T-cell (primary cell): ENCODE measurements around the gene ANKIB1. TPM values are rescaled to one million over a fixed set of nuclear protein-coding genes. Genes with fewer than 3 reads are reported as not detected.

Source experiments
- ATAC-seq, 4 experiments: fragments of 200-7000 bp in 3 of 4; fragments of 150-1000 bp in 1 of 4; cut with Tn5 transposase; replicated peaks in 1 of 4; 1 replicate in 3 of 4; 2 replicates in 1 of 4; pipeline ENCODE4 v1.10.0; 2021; ENCODE audit warnings: moderate library complexity in 3 of 4, mild to moderate bottlenecking in 2 of 4, moderate number of reproducible peaks in 1 of 4
- CTCF ChIA-PET, 2 donors: fragments of 300-600 bp; sonication (Branson Sonifier 250); formaldehyde crosslinking; loops; one replicate each; lab custom pipeline; 2022; ENCODE audit warnings: antibody characterized with exemption in 2 of 2; lab: Charles Lee
- POLR2A ChIA-PET, 2 donors: fragments of 300-600 bp; sonication (Branson Sonifier 250); formaldehyde crosslinking; loops; one replicate each; lab custom pipeline; 2022; ENCODE audit warnings: antibody characterized with exemption in 2 of 2; lab: Charles Lee
- DNase-seq, 35 experiments: peaks; one replicate each; pipeline versions ENCODE4 v3.0.0 to v3.0.0-alpha.2; 2013 to 2023
- H3K27ac ChIP-seq: one replicate; pipeline ENCODE4 v1.5.1; 2013; ENCODE audit warnings: low read length
- H3K27me3 ChIP-seq, 2 experiments: replicated peaks in 1 of 2; 1 replicate in 1 of 2; 2 replicates in 1 of 2; pipeline versions ENCODE4 v1.6.1 to v1.7.0; 2013; ENCODE audit warnings: low read length in 1 of 2, mixed read lengths in 1 of 2; ENCODE audit not compliant: control insufficient read depth in 2 of 2, insufficient read depth in 2 of 2; ENCODE audit errors: extremely low read depth in 1 of 2
- H3K36me3 ChIP-seq, 2 donors: 1 replicate in 1 of 2; 2 replicates in 1 of 2; pipeline versions ENCODE4 v1.6.1 to v1.7.0; 2013; ENCODE audit warnings: low read length in 1 of 2; ENCODE audit not compliant: control insufficient read depth in 2 of 2, insufficient read depth in 1 of 2; ENCODE audit errors: extremely low read depth in 1 of 2
- H3K4me1 ChIP-seq, 2 experiments: 1 replicate in 1 of 2; 2 replicates in 1 of 2; pipeline versions ENCODE4 v1.6.1 to v1.7.0; 2013; ENCODE audit warnings: low read length in 2 of 2, mixed read lengths in 1 of 2; ENCODE audit not compliant: insufficient read depth in 2 of 2, control insufficient read depth in 1 of 2; ENCODE audit errors: extremely low read depth in 1 of 2
- H3K4me3 ChIP-seq, 2 donors: 1 replicate in 1 of 2; 2 replicates in 1 of 2; pipeline versions ENCODE4 v1.5.1 to v1.7.0; 2013; ENCODE audit warnings: mild to moderate bottlenecking in 2 of 2, low read length in 1 of 2, moderate library complexity in 1 of 2; ENCODE audit not compliant: control insufficient read depth in 1 of 2; ENCODE audit errors: extremely low read depth in 1 of 2
- H3K9me3 ChIP-seq: 2 replicates; pipeline ENCODE4 v1.7.0; 2013
- H3K27ac Mint-ChIP-seq, 2 donors: one replicate each; pipeline ENCODE4 v1.8.0; 2020 to 2021; ENCODE audit warnings: mild to moderate bottlenecking in 2 of 2, mixed read lengths in 2 of 2
- H3K27me3 Mint-ChIP-seq, 2 donors: one replicate each; pipeline ENCODE4 v1.8.0; 2021 to 2022; ENCODE audit warnings: mixed read lengths in 2 of 2
- H3K36me3 Mint-ChIP-seq: one replicate; pipeline ENCODE4 v1.8.0; 2021; ENCODE audit warnings: mixed read lengths
- H3K4me1 Mint-ChIP-seq, 3 donors: one replicate each; pipeline ENCODE4 v1.8.0; 2020 to 2022; ENCODE audit warnings: mixed read lengths in 3 of 3, mild to moderate bottlenecking in 1 of 3
- H3K4me3 Mint-ChIP-seq, 3 donors: one replicate each; pipeline ENCODE4 v1.8.0; 2020 to 2022; ENCODE audit warnings: mild to moderate bottlenecking in 3 of 3, mixed read lengths in 3 of 3, moderate library complexity in 3 of 3
- H3K9me3 Mint-ChIP-seq, 3 donors: one replicate each; pipeline ENCODE4 v1.8.0; 2020 to 2022; ENCODE audit warnings: mixed read lengths in 3 of 3
- WGBS: methylation state at CpG from one replicate; pipeline ENCODE4 v1.1.5; 2013; ENCODE audit warnings: missing lambda C conversion rate; ENCODE audit not compliant: insufficient coverage; 5-methylcytosine and 5-hydroxymethylcytosine counted together
- total RNA-seq, 35 experiments: library from RNA in 6 of 35; stranded (reverse) in 6 of 35; fragments of 120-200 nt in 1 of 35; gene quantifications; one replicate each; pipeline versions ENCODE4 v1.2.1 to v1.2.4 and lab custom pipeline; 2013 to 2026

Gene ANKIB1
- total RNA-seq, 5 donors from 2014 or later (not counting 1 experiment from before 2014, with no cell fraction given), result 59.8 to 86.0 (median 62.5) TPM

- Histone ChIP-seq H3K9me3 (peaks cover 2% of the 10 kb centered on the region), H3K4me3 (no peak overlapping the region), H3K27ac (no peak overlapping the region), H3K36me3 (no peaks in the 10 kb centered on the region), H3K4me1 (no peaks in the 10 kb centered on the region), H3K27me3 (no peaks in the 10 kb centered on the region)
- H3K4me1 Mint-ChIP-seq, result peaks cover 0 to 4% (median 0%) of the 10 kb centered on the region in 3 donors
- ATAC-seq, result no peak
- H3K27ac Mint-ChIP-seq, result no peak overlapping the region
- CTCF ChIA-PET, result interaction anchor here in 1 of 2 donors (0.5 kb wide), 2 partner anchors 255 to 290 kb away, joined by 3 read pairs; no protein-coding TSS in a partner anchor
- POLR2A ChIA-PET, result interaction anchor here (0.5 to 1.0 kb wide), 2 partner anchors 9 to 447 kb away, joined by 3 to 6 read pairs; no protein-coding TSS in a partner anchor
- H3K9me3 Mint-ChIP-seq, result peaks cover 0 to 4% (median 0%) of the 10 kb centered on the region in 3 donors
- DNase-seq, result no peak
- WGBS, result 86% methylated on average over 1 of the region's 2 CpGs
- H3K4me3 Mint-ChIP-seq, result no peak overlapping the region
- no peaks in the 10 kb centered on the region for H3K27me3 Mint-ChIP-seq
- peaks cover 40% of the 10 kb centered on the region for H3K36me3 Mint-ChIP-seq
Measured at GRCh38 chr7:92336662-92337340, 91.0 kb downstream of the ANKIB1 start.

DNA sequence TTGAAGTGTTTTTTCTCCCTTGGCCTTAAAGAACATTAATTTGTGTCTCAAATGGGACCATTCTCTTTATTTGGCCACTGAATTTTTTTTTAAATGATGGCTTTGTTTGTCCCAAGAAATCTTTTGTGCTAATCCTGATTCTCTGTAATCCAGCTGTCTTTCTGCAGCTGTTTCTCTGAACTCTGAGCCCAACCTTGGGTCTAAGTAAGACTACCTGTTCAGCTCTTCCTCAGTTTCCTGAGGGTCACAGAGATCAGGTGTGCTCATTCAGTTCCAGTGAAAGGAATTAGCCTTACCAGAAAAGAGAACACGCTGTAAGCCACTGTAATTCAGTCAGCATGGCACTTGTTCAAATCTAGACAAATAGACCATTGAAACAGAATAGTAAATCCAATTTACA lies 94.2 kb downstream of the ANKIB1 start:
- H3K36me3 Mint-ChIP-seq, result peaks cover 38% of the 10 kb centered on the region
- ChIA-PET POLR2A (no interaction called here), CTCF (no interaction called here)
- H3K27me3 Mint-ChIP-seq, result no peaks in the 10 kb centered on the region
- no peaks in the 10 kb centered on the region for H3K9me3 ChIP-seq
- no peaks in the 10 kb centered on the region for H3K4me1 ChIP-seq
- no peak overlapping the region for H3K4me3 Mint-ChIP-seq
- H3K4me1 Mint-ChIP-seq, result peaks cover 0 to 4% (median 0%) of the 10 kb centered on the region in 3 donors
- H3K27ac Mint-ChIP-seq, result no peak overlapping the region
- no CpG with 5 or more reads among the region's 1 CpG for WGBS
- no peak for ATAC-seq
- DNase-seq, result no peak
- no peak overlapping the region for H3K27ac ChIP-seq
- peaks cover 0 to 4% (median 0%) of the 10 kb centered on the region in 3 donors for H3K9me3 Mint-ChIP-seq
- no peak overlapping the region for H3K4me3 ChIP-seq
- H3K27me3 ChIP-seq, result no peaks in the 10 kb centered on the region
- H3K36me3 ChIP-seq, result peaks cover 0 to 4% of the 10 kb centered on the region in 2 donors

DNA sequence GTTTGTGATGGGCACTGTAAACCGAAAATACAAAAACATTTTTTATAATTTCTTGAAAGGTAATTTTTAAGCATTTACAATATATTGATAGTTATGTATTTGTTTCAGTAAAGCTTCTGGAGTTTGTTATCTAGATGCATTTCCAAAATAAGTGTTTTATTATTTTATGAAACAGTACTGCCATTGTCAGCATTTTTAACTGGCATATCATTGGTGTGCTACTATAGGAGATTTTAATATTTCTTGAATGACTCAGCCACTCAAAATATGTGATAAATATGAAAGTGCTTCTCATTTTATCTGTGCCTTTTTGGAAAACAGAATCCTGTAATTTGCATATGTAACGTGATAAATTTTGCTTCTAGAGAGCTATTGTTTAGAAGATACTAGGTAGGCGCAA lies 97.9 kb downstream of the ANKIB1 start:
- WGBS, result 100% methylated on average over 2 of the region's 3 CpGs
- DNase-seq, result no peak

GRCh38 chr7:92352009-92352408 lies 106.2 kb downstream of the ANKIB1 start:
- ChIA-PET POLR2A (no interaction called here), CTCF (no interaction called here)
- Mint-ChIP-seq H3K9me3 (no peaks in the 10 kb centered on the region), H3K4me1 (no peaks in the 10 kb centered on the region), H3K27ac (no peak overlapping the region), H3K4me3 (no peak overlapping the region), H3K36me3 (peaks cover 63% of the 10 kb centered on the region), H3K27me3 (no peaks in the 10 kb centered on the region)
- Histone ChIP-seq H3K4me1 (no peaks in the 10 kb centered on the region), H3K9me3 (no peaks in the 10 kb centered on the region), H3K27me3 (no peaks in the 10 kb centered on the region), H3K27ac (no peak overlapping the region), H3K36me3 (peaks cover 0 to 24% of the 10 kb centered on the region in 2 donors), H3K4me3 (no peak overlapping the region)
- DNase-seq (no peak), ATAC-seq (no peak)

More for the DNA sequence above, 97.9 kb downstream of the ANKIB1 start:
- no peaks in the 10 kb centered on the region for H3K27me3 ChIP-seq
- H3K27ac ChIP-seq, result no peak overlapping the region
- Mint-ChIP-seq H3K4me1 (no peaks in the 10 kb centered on the region), H3K4me3 (no peak overlapping the region), H3K36me3 (peaks cover 51% of the 10 kb centered on the region), H3K27me3 (no peaks in the 10 kb centered on the region), H3K27ac (no peak overlapping the region), H3K9me3 (no peaks in the 10 kb centered on the region)
- no peaks in the 10 kb centered on the region for H3K9me3 ChIP-seq
- no peak overlapping the region for H3K4me3 ChIP-seq
- H3K36me3 ChIP-seq, result peaks cover 0 to 11% of the 10 kb centered on the region in 2 donors
- CTCF ChIA-PET, result interaction anchor here in 1 of 2 donors (0.6 kb wide), 1 partner anchor 103 kb away, joined by 3 read pairs; no protein-coding TSS in a partner anchor
- POLR2A ChIA-PET, result interaction anchor here in 1 of 2 donors (0.6 kb wide), 2 partner anchors 64 to 403 kb away, joined by 3 to 4 read pairs; no protein-coding TSS in a partner anchor
- H3K4me1 ChIP-seq, result no peaks in the 10 kb centered on the region
- no peak for ATAC-seq

- Histone ChIP-seq H3K36me3 (peaks cover 0 to 28% of the 10 kb centered on the region in 2 donors), H3K27me3 (no peaks in the 10 kb centered on the region), H3K4me3 (no peak overlapping the region), H3K4me1 (no peaks in the 10 kb centered on the region), H3K27ac (no peak overlapping the region), H3K9me3 (no peaks in the 10 kb centered on the region)
- no peak overlapping the region for H3K4me3 Mint-ChIP-seq
- no peak for DNase-seq
- ChIA-PET POLR2A (interaction anchor here in 1 of 2 donors (0.6 kb wide), 1 partner anchor 279 kb away, joined by 4 read pairs; no protein-coding TSS in a partner anchor), CTCF (interaction anchor here in 1 of 2 donors (0.7 to 1.7 kb wide), 2 partner anchors 10 to 70 kb away, joined by 3 read pairs; no protein-coding TSS in a partner anchor)
- no peak overlapping the region for H3K27ac Mint-ChIP-seq
- no peaks in the 10 kb centered on the region for H3K4me1 Mint-ChIP-seq
- H3K27me3 Mint-ChIP-seq, result no peaks in the 10 kb centered on the region
- H3K9me3 Mint-ChIP-seq, result no peaks in the 10 kb centered on the region
- WGBS, result 100% methylated on average over 1 of the region's 1 CpG
- no peak for ATAC-seq
- H3K36me3 Mint-ChIP-seq, result peaks cover 59% of the 10 kb centered on the region
Measured at GRCh38 chr7:92354214-92354613, 108.4 kb downstream of the ANKIB1 start.

- ATAC-seq (no peak), DNase-seq (no peak)
- H3K9me3 Mint-ChIP-seq, result no peaks in the 10 kb centered on the region
- CTCF ChIA-PET, result interaction anchor here (0.6 to 1.2 kb wide), 2 partner anchors 39 to 110 kb away, joined by 3 to 10 read pairs; no protein-coding TSS in a partner anchor
- H3K27ac Mint-ChIP-seq, result no peak overlapping the region
- H3K4me3 ChIP-seq, result no peak overlapping the region
- H3K36me3 ChIP-seq, result peaks cover 0 to 26% of the 10 kb centered on the region in 2 donors
- H3K36me3 Mint-ChIP-seq, result peaks cover 63% of the 10 kb centered on the region
- no peaks in the 10 kb centered on the region for H3K4me1 ChIP-seq
- no peak overlapping the region for H3K27ac ChIP-seq
- H3K4me1 Mint-ChIP-seq, result no peaks in the 10 kb centered on the region
- H3K9me3 ChIP-seq, result no peaks in the 10 kb centered on the region
- no peak overlapping the region for H3K4me3 Mint-ChIP-seq
- H3K27me3 ChIP-seq, result no peaks in the 10 kb centered on the region
- POLR2A ChIA-PET, result no interaction called here
- H3K27me3 Mint-ChIP-seq, result no peaks in the 10 kb centered on the region
Measured at GRCh38 chr7:92356406-92356805, 110.6 kb downstream of the ANKIB1 start.
